Ovary (tissue), 9 donors: ENCODE measurements around the gene APOBEC4. TPM values are rescaled to one million over a fixed set of nuclear protein-coding genes. Genes with fewer than 3 reads are reported as not detected.

Experiments used
- DNase-seq, 5 donors: peaks; one replicate each; pipeline ENCODE4 v3.0.0-alpha.2; 2019 to 2020
- H3K27ac ChIP-seq, 2 donors: fragments of 200-600 bp; one replicate each; pipeline versions ENCODE4 v1.5.1 to v1.8.0; 2019 to 2022
- H3K27me3 ChIP-seq: fragments of 200-600 bp; one replicate; pipeline ENCODE4 v1.8.0; 2022
- H3K36me3 ChIP-seq: fragments of 200-600 bp; sonication (generic); one replicate; pipeline ENCODE4 v1.5.1; 2019
- H3K4me1 ChIP-seq: one replicate; pipeline ENCODE4 v1.8.1; 2013; ENCODE audit warnings: mild to moderate bottlenecking, moderate library complexity; ENCODE audit not compliant: insufficient read depth
- H3K4me3 ChIP-seq: fragments of 200-600 bp; sonication (generic); one replicate; pipeline ENCODE4 v1.5.1; 2017
- H3K9me3 ChIP-seq, 2 donors: fragments of 200-600 bp in 1 of 2; sonication (generic) in 1 of 2; one replicate each; pipeline versions ENCODE4 v1.5.1 to v1.8.1; 2013 to 2019; ENCODE audit warnings: mild to moderate bottlenecking in 1 of 2, moderate library complexity in 1 of 2
- EP300 ChIP-seq: sonication (generic); formaldehyde crosslinking; IDR thresholded peaks from one replicate; pipeline ENCODE4 v1.6.1; 2017; ENCODE audit warnings: antibody characterized with exemption
- POLR2A ChIP-seq: fragments of 450-650 bp; IDR thresholded peaks from one replicate; pipeline ENCODE4 v1.6.1; 2017; ENCODE audit warnings: antibody characterized with exemption, mild to moderate bottlenecking, moderate library complexity
- WGBS, 3 donors: extraction: QIAGEN DNeasy Blood & Tissue Kit in 1 of 3; methylation state at CpG; one replicate each; pipeline versions ENCODE4 v1.1.5 to v1.1.7; 2013 to 2017; 5-methylcytosine and 5-hydroxymethylcytosine counted together
- intact Hi-C, 4 donors: fragments of 100-400 bp; cut with DNase I; formaldehyde crosslinking; loops; one replicate each; pipeline versions ENCODE4 v1.11.0 to v1.15.1; 2022 to 2023
- polyA plus RNA-seq, 2 donors: library from polyadenylated mRNA; stranded (reverse); fragments of 200-250 nt in 1 of 2; fragments of 350-450 nt in 1 of 2; fragmentation: Illumina TruSeq in 1 of 2; extraction: RNeasy Lipid Tissue Mini Kit (QIAGEN cat#74804) in 1 of 2; gene quantifications; one replicate each; pipeline ENCODE4 v1.2.3, GENCODE V29; 2013 to 2014
- total RNA-seq, 7 donors: library from RNA; depleted of rRNA in 2 of 7; stranded (reverse); fragments of >200 nt in 2 of 7; fragmentation: NEBNext Ultra II Directional in 3 of 7; extraction: Animal tissue kit (Norgen Biotek cat#: 25700) in 3 of 7; gene quantifications; one replicate each; pipeline versions ENCODE4 v1.1.0 to v1.2.4, GENCODE V29; 2016 to 2023
- TF ChIP-seq, protein P1 (sequence below), 3 donors: fragments of 450-650 bp in 2 of 3; fragments of 200-600 bp in 1 of 3; IDR thresholded peaks; one replicate each; pipeline versions ENCODE4 v1.5.1 to v1.8.0; 2016 to 2022; ENCODE audit warnings: antibody characterized with exemption in 3 of 3, mild to moderate bottlenecking in 1 of 3
- donor health status: DM: no; HTN: no; CAD: no; lungs with moderate emphysema.
- donor health status: DM: no; HTN: no; CAD: no.
- donor health status: Bipolar disorder and iron deficiency.
- donor health status: DM: yes; HTN: yes; CAD: no.
- donor health status: DM: no; HTN: no; CAD: no.
- donor health status: DM: yes; HTN: yes; CAD: no.

The APOBEC4 gene
- total and polyA plus RNA-seq, 9 donors, result 0.12 to 2.0 (median 0.46) TPM; not detected in 5

DNA sequence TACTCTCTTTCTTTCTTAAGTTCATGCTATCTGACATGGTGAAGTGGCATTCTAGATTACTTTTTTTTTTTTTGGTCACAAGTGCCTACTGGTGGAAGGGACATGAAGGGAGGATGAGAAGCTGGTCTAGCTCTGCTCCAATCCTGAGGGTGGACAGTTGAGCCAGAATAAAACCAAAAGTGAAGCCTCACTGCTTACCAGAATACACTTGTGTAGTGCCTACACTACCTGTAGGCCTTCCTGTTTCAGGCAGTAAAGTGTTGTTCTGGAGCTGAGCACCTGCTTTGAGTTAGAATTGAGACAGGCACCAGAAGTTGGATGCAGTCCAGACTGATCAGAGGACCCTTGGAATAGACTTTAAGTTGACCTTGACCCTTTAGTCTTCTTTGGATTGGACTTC is 40.4 kb upstream of the APOBEC4 start:
- no peak for DNase-seq
- intact Hi-C loops, result no loop called here

DNA sequence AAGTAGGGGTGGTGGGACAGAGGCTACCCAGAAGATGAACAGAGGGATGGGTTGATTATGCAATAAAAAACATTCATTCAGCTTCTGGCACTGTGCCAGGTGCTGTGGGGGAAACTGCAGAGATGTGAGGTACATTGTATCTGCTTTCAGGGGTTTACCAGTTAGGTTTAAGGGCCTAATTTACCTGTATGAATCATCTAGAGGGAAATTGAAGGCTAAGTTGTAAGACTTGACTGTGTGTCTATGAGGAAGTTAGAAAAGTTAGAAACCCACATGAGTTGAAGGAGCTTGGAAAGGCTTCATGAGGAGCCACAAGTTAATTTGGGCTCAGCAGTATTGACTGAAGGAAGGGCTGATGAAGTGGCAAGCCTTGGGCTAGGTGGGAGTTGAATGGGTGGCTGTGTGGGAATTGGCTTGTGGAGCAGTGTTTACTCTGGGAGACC is 36.7 kb upstream of the APOBEC4 start:
- H3K4me1 ChIP-seq, result peaks cover 6% of the 10 kb centered on the region
- no peaks in the 10 kb centered on the region for H3K27me3 ChIP-seq
- H3K27ac ChIP-seq, result no peak overlapping the region
- H3K36me3 ChIP-seq, result no peaks in the 10 kb centered on the region
- H3K4me3 ChIP-seq, result no peak overlapping the region
- TF ChIP-seq, protein P1, sequence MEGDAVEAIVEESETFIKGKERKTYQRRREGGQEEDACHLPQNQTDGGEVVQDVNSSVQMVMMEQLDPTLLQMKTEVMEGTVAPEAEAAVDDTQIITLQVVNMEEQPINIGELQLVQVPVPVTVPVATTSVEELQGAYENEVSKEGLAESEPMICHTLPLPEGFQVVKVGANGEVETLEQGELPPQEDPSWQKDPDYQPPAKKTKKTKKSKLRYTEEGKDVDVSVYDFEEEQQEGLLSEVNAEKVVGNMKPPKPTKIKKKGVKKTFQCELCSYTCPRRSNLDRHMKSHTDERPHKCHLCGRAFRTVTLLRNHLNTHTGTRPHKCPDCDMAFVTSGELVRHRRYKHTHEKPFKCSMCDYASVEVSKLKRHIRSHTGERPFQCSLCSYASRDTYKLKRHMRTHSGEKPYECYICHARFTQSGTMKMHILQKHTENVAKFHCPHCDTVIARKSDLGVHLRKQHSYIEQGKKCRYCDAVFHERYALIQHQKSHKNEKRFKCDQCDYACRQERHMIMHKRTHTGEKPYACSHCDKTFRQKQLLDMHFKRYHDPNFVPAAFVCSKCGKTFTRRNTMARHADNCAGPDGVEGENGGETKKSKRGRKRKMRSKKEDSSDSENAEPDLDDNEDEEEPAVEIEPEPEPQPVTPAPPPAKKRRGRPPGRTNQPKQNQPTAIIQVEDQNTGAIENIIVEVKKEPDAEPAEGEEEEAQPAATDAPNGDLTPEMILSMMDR (IDR thresholded peaks at IDR 0.05), result no peak
- TF ChIP-seq POLR2A (no peak), EP300 (no peak)
- no peaks in the 10 kb centered on the region for H3K9me3 ChIP-seq
- intact Hi-C loops, result no loop called here
- DNase-seq, result no peak

More for the DNA sequence above, 40.4 kb upstream of the APOBEC4 start:
- no peaks in the 10 kb centered on the region for H3K9me3 ChIP-seq
- no peaks in the 10 kb centered on the region for H3K27me3 ChIP-seq
- no peak overlapping the region for H3K4me3 ChIP-seq
- H3K36me3 ChIP-seq, result no peaks in the 10 kb centered on the region
- H3K27ac ChIP-seq, result no peak overlapping the region
- TF ChIP-seq POLR2A, result no peak
- no peak for TF ChIP-seq EP300
- TF ChIP-seq, protein P1 (IDR thresholded peaks at IDR 0.05), result no peak
- H3K4me1 ChIP-seq, result peaks cover 9% of the 10 kb centered on the region

DNA sequence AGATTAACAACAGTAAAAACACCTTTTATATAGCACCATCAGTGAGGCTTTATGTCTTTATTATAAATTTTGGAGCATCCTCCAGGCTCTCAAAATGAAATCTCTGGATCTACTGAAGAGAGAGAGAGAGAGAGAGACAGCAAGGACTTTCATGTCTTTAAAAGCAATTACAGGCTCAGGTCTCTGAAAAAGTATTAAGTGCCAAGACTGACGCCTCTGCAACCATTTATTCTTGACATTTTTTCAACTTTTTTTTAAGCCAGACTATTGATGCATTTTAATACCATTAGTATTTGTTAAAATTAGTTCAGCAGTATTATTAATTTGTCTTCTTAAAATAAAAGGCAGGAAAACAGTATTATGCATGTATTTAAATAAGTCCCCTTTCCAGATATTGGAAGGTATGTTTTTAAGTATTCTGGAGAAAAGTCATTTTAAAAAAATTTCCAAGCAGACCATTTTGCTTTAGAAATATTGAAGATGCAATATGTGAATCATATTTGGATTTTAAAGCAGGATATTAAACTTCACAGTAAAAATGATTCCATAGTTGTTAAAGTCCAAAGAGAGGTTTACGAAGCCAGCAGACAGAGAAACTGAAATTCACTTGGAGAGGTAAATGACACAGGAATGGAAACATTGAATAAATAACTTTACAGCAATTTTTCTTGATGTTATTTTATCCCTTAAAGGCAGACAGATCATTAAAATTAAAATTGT is 35.4 kb upstream of the APOBEC4 start:
- H3K27me3 ChIP-seq, result no peaks in the 10 kb centered on the region
- 79 to 88% (median 85%) methylated on average over 2 of the region's 2 CpGs for WGBS, 3 donors
- no peaks in the 10 kb centered on the region for H3K9me3 ChIP-seq
- H3K4me1 ChIP-seq, result no peaks in the 10 kb centered on the region
- H3K4me3 ChIP-seq, result no peak overlapping the region
- intact Hi-C loops, result no loop called here
- TF ChIP-seq POLR2A, result no peak
- TF ChIP-seq, protein P1 (IDR thresholded peaks at IDR 0.05), result no peak
- TF ChIP-seq EP300, result no peak
- no peak for DNase-seq
- H3K27ac ChIP-seq, result no peak overlapping the region
- no peaks in the 10 kb centered on the region for H3K36me3 ChIP-seq

DNA sequence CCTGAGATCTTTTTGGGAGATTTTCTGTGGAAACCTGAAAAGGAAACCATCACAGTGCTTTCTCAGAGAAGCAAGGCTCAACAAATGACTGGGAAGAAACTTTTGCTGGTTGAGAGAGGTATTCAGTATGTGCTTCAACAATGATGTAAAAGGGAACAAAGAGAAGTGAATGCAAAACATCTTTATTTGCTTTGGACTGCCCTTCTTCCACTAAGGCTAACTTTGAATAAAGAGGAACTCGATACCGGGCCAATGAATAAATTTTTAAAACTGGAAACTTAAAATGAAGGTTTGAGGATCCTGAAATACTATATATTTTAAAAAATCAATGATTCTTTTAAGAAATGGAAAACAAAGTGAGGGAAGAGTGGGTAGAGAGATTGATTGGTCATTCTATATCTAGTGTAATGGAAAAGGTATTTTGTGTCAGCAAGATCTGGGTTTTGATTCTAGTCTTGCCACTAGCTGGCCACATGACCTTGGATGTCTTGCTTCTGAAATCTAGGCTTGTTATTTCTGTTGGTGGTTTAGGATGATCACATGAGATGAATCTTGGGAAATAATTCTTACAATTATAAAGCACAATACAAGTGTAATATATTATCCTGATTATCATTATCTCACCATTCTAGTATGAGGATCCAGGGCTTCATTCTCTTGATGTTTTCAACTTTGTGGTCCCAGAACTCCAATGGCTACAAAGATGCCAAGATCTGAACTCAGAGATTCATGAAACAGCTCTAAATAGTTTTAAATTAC is 34.6 kb upstream of the APOBEC4 start:
- Histone ChIP-seq H3K27ac (no peak overlapping the region), H3K4me3 (no peak overlapping the region), H3K4me1 (no peaks in the 10 kb centered on the region), H3K27me3 (no peaks in the 10 kb centered on the region), H3K36me3 (no peaks in the 10 kb centered on the region), H3K9me3 (no peaks in the 10 kb centered on the region)
- intact Hi-C loops, result no loop called here
- TF ChIP-seq POLR2A (no peak), EP300 (no peak)
- TF ChIP-seq, protein P1 (IDR thresholded peaks at IDR 0.05), result no peak
- DNase-seq, result no peak
- 82 to 96% (median 90%) methylated on average over 2 of the region's 2 CpGs for WGBS, 3 donors
